Measurements from ENCODE around the gene ZNF783.

Gene ZNF783

DNA sequence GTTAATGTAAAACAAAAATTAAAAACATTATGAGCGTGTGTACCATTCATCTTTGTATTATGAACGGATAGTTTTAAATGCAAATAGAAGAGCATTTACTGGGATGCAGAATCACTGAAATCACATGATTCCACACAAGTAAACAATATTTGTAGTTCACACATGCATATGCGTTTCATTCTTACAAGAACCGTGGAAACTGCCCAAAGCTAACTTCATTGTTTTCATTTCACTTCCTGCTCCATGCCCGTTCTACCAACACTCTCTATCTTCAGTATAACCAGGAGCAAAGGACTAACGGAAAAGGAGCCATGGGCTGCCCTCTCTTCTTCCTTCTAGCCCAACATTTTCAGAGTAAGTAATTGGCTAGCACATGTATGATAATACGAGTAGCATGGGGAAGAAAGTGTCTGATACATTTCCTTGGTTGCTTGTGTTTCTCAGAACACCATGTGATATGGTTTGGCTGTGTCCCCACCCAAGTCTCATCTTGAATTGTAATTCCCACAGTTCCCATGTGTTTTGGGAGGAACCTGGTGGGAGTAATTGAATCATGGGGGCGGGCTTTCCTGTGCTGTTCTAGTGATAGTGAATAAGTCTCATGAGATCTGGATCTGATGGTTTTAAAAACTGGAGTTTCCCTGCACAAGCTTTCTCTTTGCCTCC lies 38.8 kb downstream of the ZNF783 start:
- WGBS, 2 experiments (ENCODE audit: insufficient coverage in 2 of 2) = 79 to 100% methylated on average over 4 of the region's 8 CpGs
- Histone ChIP-seq H3K36me3 (ENCODE audit: control insufficient read depth, insufficient read depth, low read length) (no peaks in the 10 kb centered on the region), H3K9me3 (ENCODE audit: control insufficient read depth, low read length) (no peaks in the 10 kb centered on the region), H3K4me1 (ENCODE audit: control insufficient read depth, insufficient read depth, low read length, poor library complexity, severe bottlenecking) (no peaks in the 10 kb centered on the region), H3K4me3 (ENCODE audit: extremely low read depth, insufficient read depth, low read length, poor library complexity, severe bottlenecking) (no peak overlapping the region), H3K27ac (ENCODE audit: low read depth, low read length, severe bottlenecking) (no peak overlapping the region)

DNA sequence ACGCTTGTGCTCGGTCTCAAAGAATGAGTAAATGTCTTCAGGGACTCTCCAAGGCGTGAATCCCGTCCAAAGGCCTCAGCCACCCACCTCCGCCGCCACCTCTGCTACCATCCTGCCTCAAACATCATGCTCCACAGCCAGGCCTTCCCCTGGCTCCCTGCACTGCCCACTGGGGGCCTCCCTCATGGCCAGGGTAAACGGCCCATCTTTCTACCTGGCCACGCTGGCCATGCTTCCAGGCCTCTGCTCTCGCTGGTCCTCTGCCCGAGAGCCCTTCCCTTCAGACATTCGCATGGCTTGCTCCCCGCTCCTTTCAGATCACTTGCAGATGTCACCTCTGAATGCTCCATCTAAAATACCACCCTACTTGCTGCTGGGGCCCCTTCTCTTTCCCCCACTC lies 40.2 kb downstream of the ZNF783 start:
- H3K4me3 ChIP-seq (ENCODE audit: extremely low read depth, insufficient read depth, low read length, poor library complexity, severe bottlenecking) = no peak overlapping the region
- no peaks in the 10 kb centered on the region for H3K4me1 ChIP-seq (ENCODE audit: control insufficient read depth, insufficient read depth, low read length, poor library complexity, severe bottlenecking)
- no peaks in the 10 kb centered on the region for H3K36me3 ChIP-seq (ENCODE audit: control insufficient read depth, insufficient read depth, low read length)
- H3K27ac ChIP-seq (ENCODE audit: low read depth, low read length, severe bottlenecking) = no peak overlapping the region
- no peaks in the 10 kb centered on the region for H3K9me3 ChIP-seq (ENCODE audit: control insufficient read depth, low read length)
- 90 to 91% methylated on average over 11 to 12 of the region's 12 CpGs for WGBS, 2 experiments (ENCODE audit: insufficient coverage in 2 of 2)

DNA sequence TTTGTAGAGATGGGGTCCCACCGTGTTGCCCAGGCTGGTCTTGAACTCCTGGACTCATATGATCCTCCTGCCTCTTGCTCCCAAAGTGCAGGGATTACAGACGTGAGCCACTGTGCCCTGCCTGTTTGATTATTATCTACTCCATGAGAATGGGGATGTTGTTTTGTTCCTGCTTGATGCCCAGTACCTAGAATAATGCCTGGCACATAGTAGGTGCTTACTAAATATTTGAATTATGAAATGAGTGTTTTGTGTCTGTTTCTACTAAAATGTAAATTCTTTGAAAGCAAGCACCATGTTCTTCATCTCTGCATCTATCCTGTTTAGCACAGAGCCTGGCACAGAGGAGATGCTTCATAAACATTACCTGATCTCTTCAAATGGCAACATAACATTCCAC lies 40.9 kb downstream of the ZNF783 start:
- 82 to 94% methylated on average over 2 of the region's 2 CpGs for WGBS, 2 experiments (ENCODE audit: insufficient coverage in 2 of 2)
- Histone ChIP-seq H3K9me3 (ENCODE audit: control insufficient read depth, low read length) (no peaks in the 10 kb centered on the region), H3K4me1 (ENCODE audit: control insufficient read depth, insufficient read depth, low read length, poor library complexity, severe bottlenecking) (no peaks in the 10 kb centered on the region), H3K27ac (ENCODE audit: low read depth, low read length, severe bottlenecking) (no peak overlapping the region), H3K4me3 (ENCODE audit: extremely low read depth, insufficient read depth, low read length, poor library complexity, severe bottlenecking) (no peak overlapping the region), H3K36me3 (ENCODE audit: control insufficient read depth, insufficient read depth, low read length) (no peaks in the 10 kb centered on the region)

DNA sequence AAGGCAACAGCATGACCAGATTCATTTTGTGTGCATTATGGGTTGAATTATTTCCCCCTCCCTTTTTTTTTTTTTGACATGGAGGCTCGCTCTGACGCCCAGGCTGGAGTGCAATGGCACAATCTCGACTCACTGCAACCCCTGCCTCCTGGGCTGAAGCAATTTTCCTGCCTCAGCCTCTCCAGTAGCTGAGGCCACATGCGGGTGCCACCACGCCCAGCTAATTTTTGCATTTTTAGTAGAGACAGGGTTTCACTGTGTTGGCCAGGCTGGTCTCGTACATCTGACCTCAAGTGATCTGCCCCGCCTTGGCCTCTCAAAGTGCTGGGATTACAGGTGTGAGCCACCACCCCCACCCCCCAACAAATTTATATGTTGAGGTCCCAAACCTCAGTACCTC lies 42.0 kb downstream of the ZNF783 start:
- H3K36me3 ChIP-seq (ENCODE audit: control insufficient read depth, insufficient read depth, low read length) = no peaks in the 10 kb centered on the region
- 79 to 80% methylated on average over 4 to 7 of the region's 7 CpGs for WGBS, 2 experiments (ENCODE audit: insufficient coverage in 2 of 2)

DNA sequence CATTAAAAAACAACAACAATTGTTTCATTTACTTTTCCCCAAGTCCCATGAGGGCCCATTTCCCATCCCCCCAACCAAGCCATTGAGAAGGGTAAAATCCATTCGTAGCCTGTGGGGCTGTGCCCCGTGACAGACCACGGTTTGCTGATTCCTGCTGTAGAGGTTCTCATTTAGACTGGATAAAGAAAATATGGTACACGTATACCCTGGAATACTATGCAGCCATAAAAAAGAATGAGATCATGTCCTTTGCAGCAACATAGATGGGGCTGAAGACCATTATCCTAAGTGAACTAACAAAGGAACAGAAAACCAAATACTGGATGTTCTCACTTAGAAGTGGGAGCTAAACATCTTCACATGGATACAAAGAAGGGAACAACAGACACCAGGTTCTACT lies 44.9 kb downstream of the ZNF783 start:
- H3K36me3 ChIP-seq (ENCODE audit: control insufficient read depth, insufficient read depth, low read length) = no peaks in the 10 kb centered on the region
- H3K9me3 ChIP-seq (ENCODE audit: control insufficient read depth, low read length) = no peaks in the 10 kb centered on the region
- WGBS, 2 experiments (ENCODE audit: insufficient coverage in 2 of 2) = 83% methylated on average over 4 of the region's 4 CpGs; no CpG with 5 or more reads in 1 of the 2 experiments
- H3K4me3 ChIP-seq (ENCODE audit: extremely low read depth, insufficient read depth, low read length, poor library complexity, severe bottlenecking) = no peak overlapping the region
- H3K27ac ChIP-seq (ENCODE audit: low read depth, low read length, severe bottlenecking) = no peak overlapping the region
- H3K4me1 ChIP-seq (ENCODE audit: control insufficient read depth, insufficient read depth, low read length, poor library complexity, severe bottlenecking) = no peaks in the 10 kb centered on the region

More for the DNA sequence above, 42.0 kb downstream of the ZNF783 start:
- Histone ChIP-seq H3K9me3 (ENCODE audit: control insufficient read depth, low read length) (no peaks in the 10 kb centered on the region), H3K4me3 (ENCODE audit: extremely low read depth, insufficient read depth, low read length, poor library complexity, severe bottlenecking) (no peak overlapping the region), H3K27ac (ENCODE audit: low read depth, low read length, severe bottlenecking) (no peak overlapping the region), H3K4me1 (ENCODE audit: control insufficient read depth, insufficient read depth, low read length, poor library complexity, severe bottlenecking) (no peaks in the 10 kb centered on the region)

DNA sequence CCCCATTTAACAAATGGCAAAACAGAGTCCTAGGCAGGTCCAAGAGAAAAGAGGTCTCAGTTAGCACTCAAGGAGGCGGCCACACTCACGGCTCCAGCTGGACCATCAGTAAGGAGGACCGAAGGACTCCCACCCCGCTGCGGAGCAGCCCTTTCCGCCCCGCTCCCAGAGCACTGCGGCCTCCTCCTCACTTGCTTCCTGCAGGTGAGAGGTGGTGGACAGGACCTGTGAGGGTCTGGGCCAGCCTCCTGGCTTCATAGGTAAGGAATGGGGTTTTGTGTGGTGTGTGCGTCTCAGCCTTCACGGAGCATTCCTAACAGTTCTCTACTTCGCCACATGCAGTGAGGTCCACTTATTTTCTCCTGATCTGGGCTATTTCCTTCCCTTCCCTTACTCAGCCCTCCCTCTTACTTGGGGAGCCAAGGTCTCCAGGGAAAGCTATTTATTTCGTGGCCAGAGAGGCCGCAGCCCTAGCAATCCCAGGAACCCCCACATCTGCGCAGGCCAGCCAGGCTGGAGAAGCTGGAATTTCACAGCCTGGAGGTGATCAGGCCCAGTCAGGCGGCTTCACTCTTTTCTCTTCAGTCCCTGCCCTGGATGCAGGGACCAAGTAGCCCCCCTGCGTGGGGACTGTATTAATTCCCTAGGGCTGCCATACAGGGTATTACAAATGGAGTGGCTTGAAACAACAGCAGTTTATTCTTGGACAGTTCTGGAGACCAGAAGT lies 45.9 kb downstream of the ZNF783 start:
- no peak overlapping the region for H3K4me3 ChIP-seq (ENCODE audit: extremely low read depth, insufficient read depth, low read length, poor library complexity, severe bottlenecking)
- 89 to 94% methylated on average over 5 of the region's 16 CpGs for WGBS, 2 experiments (ENCODE audit: insufficient coverage in 2 of 2)
- H3K9me3 ChIP-seq (ENCODE audit: control insufficient read depth, low read length) = no peaks in the 10 kb centered on the region
- H3K4me1 ChIP-seq (ENCODE audit: control insufficient read depth, insufficient read depth, low read length, poor library complexity, severe bottlenecking) = no peaks in the 10 kb centered on the region
- no peak overlapping the region for H3K27ac ChIP-seq (ENCODE audit: low read depth, low read length, severe bottlenecking)
- H3K36me3 ChIP-seq (ENCODE audit: control insufficient read depth, insufficient read depth, low read length) = no peaks in the 10 kb centered on the region

DNA sequence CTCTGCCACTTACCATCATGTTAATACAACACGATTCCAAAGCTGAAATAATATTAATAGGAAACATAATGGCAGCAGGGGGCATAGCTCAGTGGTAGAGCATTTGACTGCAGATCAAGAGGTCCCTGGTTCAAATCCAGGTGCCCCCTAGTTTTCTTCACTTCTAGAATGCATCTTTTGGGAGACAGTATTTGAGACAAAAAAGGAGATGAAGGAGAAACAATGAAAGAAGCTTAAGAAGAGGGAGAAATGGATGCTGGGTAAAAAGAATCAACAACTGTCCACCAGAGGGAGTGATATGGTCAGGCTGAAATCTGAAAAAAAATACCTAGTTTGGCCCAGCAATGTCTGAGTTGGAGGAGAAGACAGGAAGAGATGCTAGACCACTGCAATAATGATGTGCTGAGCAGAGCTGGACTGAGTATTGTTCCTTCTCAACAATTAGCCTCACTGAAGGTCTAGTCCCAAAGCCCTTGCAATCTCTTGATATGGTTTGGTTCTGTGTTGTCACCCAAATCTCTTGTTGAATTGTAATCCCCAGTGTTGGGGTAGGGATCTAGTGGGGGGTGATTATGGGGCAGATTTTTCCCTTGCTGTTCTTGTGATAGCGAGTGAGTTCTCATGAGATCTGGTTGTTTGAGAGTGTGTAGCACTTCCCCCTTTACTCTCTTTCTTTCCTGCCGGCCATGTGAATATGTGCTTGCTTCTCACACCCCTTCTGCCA lies 48.3 kb downstream of the ZNF783 start:
- Histone ChIP-seq H3K36me3 (ENCODE audit: control insufficient read depth, insufficient read depth, low read length) (no peaks in the 10 kb centered on the region), H3K4me1 (ENCODE audit: control insufficient read depth, insufficient read depth, low read length, poor library complexity, severe bottlenecking) (no peaks in the 10 kb centered on the region), H3K27ac (ENCODE audit: low read depth, low read length, severe bottlenecking) (no peak overlapping the region), H3K4me3 (ENCODE audit: extremely low read depth, insufficient read depth, low read length, poor library complexity, severe bottlenecking) (no peak overlapping the region), H3K9me3 (ENCODE audit: control insufficient read depth, low read length) (no peaks in the 10 kb centered on the region)
- WGBS, 2 experiments (ENCODE audit: insufficient coverage in 2 of 2) = 100% methylated on average over 1 of the region's 3 CpGs; no CpG with 5 or more reads in 1 of the 2 experiments

DNA sequence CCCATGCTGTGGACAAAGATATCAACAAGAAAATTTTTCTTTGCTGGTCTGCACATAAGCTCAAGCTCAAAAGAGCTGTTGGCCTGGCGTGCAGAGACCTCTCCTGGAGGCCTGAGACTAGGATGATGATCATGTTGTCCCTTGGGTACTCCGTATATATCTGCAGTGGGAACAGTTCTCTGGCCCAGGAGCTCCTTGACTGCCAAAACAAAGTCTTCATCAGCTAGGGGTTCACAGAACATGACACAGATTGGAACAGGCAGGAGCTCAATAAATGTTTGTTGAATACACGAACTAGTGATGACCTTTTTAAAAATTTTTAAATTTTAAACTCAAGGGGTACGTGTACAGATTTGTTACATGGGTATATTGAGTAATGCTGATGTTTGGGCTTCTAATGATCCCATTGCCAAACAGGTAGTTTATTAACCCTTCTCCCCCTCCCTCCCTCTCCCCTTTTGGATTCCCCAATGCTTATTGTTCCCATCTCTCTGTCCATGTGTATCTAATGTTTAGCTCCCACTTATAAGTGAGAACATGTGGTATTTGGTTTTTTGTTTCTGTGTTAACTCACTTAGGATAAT lies 49.1 kb downstream of the ZNF783 start:
- Histone ChIP-seq H3K4me1 (ENCODE audit: control insufficient read depth, insufficient read depth, low read length, poor library complexity, severe bottlenecking) (no peaks in the 10 kb centered on the region), H3K9me3 (ENCODE audit: control insufficient read depth, low read length) (no peaks in the 10 kb centered on the region), H3K4me3 (ENCODE audit: extremely low read depth, insufficient read depth, low read length, poor library complexity, severe bottlenecking) (no peak overlapping the region), H3K27ac (ENCODE audit: low read depth, low read length, severe bottlenecking) (no peak overlapping the region), H3K36me3 (ENCODE audit: control insufficient read depth, insufficient read depth, low read length) (no peaks in the 10 kb centered on the region)
- WGBS, 2 experiments (ENCODE audit: insufficient coverage in 2 of 2) = 75 to 89% methylated on average over 2 to 4 of the region's 4 CpGs

DNA sequence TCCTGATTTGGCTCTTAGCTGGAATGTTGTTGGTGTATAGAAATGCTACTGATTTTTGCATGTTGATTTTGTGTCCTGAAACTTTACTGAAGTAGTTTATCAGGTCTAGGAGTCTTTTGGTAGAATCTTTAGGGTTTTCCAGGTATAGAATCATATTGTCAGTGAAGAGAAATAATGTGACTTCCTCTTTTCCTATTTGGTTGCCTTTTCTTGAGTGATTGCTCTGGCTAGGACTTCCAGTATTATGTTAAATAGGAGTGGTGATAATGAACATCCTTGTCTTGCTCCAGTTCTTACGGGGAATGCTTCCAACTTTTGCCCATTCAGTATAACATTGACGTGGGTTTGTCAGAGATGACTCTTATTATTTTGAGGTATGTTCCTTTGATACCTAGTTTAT lies 52.0 kb downstream of the ZNF783 start:
- Histone ChIP-seq H3K4me1 (ENCODE audit: control insufficient read depth, insufficient read depth, low read length, poor library complexity, severe bottlenecking) (no peaks in the 10 kb centered on the region), H3K4me3 (ENCODE audit: extremely low read depth, insufficient read depth, low read length, poor library complexity, severe bottlenecking) (no peak overlapping the region), H3K9me3 (ENCODE audit: control insufficient read depth, low read length) (no peaks in the 10 kb centered on the region), H3K36me3 (ENCODE audit: control insufficient read depth, insufficient read depth, low read length) (no peaks in the 10 kb centered on the region), H3K27ac (ENCODE audit: low read depth, low read length, severe bottlenecking) (no peak overlapping the region)
- 66 to 80% methylated on average over 1 to 2 of the region's 2 CpGs for WGBS, 2 experiments (ENCODE audit: insufficient coverage in 2 of 2)

DNA sequence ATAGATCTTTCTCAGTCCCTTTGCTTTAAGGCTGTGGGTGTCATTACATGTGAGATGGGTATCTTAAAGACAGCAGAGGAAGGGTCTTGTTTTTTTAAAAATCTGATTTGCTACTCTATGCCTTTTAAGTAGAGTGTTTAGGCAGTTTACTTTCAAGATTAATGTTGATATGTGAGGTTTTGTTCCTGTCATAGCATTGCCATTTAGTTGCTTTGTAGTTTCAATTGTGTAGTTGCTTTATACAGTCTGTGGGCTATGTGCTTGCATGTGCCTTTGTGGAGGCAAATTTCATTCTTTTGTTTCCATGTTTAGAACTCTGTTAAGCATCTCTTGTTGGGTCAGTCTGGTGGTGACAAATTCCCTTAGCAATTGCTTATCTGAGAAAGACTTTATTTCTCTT lies 54.6 kb downstream of the ZNF783 start:
- Histone ChIP-seq H3K27ac (ENCODE audit: low read depth, low read length, severe bottlenecking) (no peak overlapping the region), H3K9me3 (ENCODE audit: control insufficient read depth, low read length) (no peaks in the 10 kb centered on the region), H3K4me1 (ENCODE audit: control insufficient read depth, insufficient read depth, low read length, poor library complexity, severe bottlenecking) (no peaks in the 10 kb centered on the region), H3K4me3 (ENCODE audit: extremely low read depth, insufficient read depth, low read length, poor library complexity, severe bottlenecking) (no peak overlapping the region), H3K36me3 (ENCODE audit: control insufficient read depth, insufficient read depth, low read length) (no peaks in the 10 kb centered on the region)

All from mesodermal cell (in vitro differentiated cells).